Ovary (tissue), 3 donors: Measurements from ENCODE around the gene DSG1.

Experiments
- EP300 ChIP-seq: sonication (generic); formaldehyde crosslinking; IDR thresholded peaks from one replicate; pipeline ENCODE4 v1.6.1; 2017; ENCODE audit warnings: antibody characterized with exemption
- POLR2A ChIP-seq: fragments of 450-650 bp; IDR thresholded peaks from one replicate; pipeline ENCODE4 v1.6.1; 2017; ENCODE audit warnings: antibody characterized with exemption, mild to moderate bottlenecking, moderate library complexity
- TF ChIP-seq, protein P1 (sequence below), 3 donors: fragments of 450-650 bp in 2 of 3; fragments of 200-600 bp in 1 of 3; IDR thresholded peaks; one replicate each; pipeline versions ENCODE4 v1.5.1 to v1.8.0; 2016 to 2022; ENCODE audit warnings: antibody characterized with exemption in 3 of 3, mild to moderate bottlenecking in 1 of 3
- donor health status: DM: no; HTN: no; CAD: no.

DNA sequence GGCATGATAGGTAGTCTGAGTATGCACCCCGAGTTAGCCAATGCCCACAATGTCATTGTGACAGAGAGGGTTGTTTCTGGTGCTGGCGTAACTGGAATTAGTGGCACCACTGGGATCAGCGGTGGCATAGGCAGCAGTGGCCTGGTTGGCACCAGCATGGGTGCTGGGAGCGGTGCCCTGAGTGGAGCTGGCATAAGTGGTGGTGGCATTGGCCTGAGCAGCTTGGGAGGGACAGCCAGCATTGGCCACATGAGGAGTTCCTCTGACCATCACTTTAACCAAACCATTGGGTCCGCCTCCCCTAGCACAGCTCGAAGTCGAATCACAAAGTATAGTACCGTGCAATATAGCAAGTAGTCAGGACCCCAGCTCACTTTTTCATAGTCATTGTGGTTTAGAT, 37.0 kb downstream of the DSG1 start:
- TF ChIP-seq, protein P1, sequence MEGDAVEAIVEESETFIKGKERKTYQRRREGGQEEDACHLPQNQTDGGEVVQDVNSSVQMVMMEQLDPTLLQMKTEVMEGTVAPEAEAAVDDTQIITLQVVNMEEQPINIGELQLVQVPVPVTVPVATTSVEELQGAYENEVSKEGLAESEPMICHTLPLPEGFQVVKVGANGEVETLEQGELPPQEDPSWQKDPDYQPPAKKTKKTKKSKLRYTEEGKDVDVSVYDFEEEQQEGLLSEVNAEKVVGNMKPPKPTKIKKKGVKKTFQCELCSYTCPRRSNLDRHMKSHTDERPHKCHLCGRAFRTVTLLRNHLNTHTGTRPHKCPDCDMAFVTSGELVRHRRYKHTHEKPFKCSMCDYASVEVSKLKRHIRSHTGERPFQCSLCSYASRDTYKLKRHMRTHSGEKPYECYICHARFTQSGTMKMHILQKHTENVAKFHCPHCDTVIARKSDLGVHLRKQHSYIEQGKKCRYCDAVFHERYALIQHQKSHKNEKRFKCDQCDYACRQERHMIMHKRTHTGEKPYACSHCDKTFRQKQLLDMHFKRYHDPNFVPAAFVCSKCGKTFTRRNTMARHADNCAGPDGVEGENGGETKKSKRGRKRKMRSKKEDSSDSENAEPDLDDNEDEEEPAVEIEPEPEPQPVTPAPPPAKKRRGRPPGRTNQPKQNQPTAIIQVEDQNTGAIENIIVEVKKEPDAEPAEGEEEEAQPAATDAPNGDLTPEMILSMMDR (IDR thresholded peaks at IDR 0.05) = no peak
- TF ChIP-seq POLR2A (no peak), EP300 (no peak)
